Activated naive CD8-positive, alpha-beta T cell treated with anti-CD3 and anti-CD28 coated beads, Interleukin-2, amount 10 ng/mL, durations not matched to agents 7 days and 5 days (primary cell): Measurements from ENCODE around the gene MYH15. TPM values are rescaled to one million over a fixed set of nuclear protein-coding genes. Genes with fewer than 3 reads are reported as not detected.

ENCODE experiments used
- ATAC-seq: fragments of 150-1000 bp; cut with Tn5 transposase; one replicate; pipeline ENCODE4 v1.10.0; 2021; ENCODE audit warnings: low read depth, moderate library complexity
- POLR2A ChIA-PET: fragments of 350-600 bp; sonication (Branson Sonifier 250); formaldehyde crosslinking; loops from one replicate; lab custom pipeline; 2021; ENCODE audit warnings: antibody characterized with exemption; lab: Charles Lee
- DNase-seq: peaks from one replicate; pipeline ENCODE4 v3.0.0; 2021
- H3K27ac Mint-ChIP-seq: one replicate; pipeline ENCODE4 v1.8.0; 2022; ENCODE audit warnings: mild to moderate bottlenecking, mixed read lengths
- H3K27me3 Mint-ChIP-seq: one replicate; pipeline ENCODE4 v1.8.0; 2022; ENCODE audit warnings: mild to moderate bottlenecking, moderate library complexity, mixed read lengths
- H3K36me3 Mint-ChIP-seq: one replicate; pipeline ENCODE4 v1.8.0; 2021; ENCODE audit warnings: mild to moderate bottlenecking, mixed read lengths
- H3K4me1 Mint-ChIP-seq: one replicate; pipeline ENCODE4 v1.8.0; 2021; ENCODE audit warnings: mixed read lengths
- H3K4me3 Mint-ChIP-seq: one replicate; pipeline ENCODE4 v1.8.0; 2022; ENCODE audit warnings: mild to moderate bottlenecking, moderate library complexity, mixed read lengths
- H3K9me3 Mint-ChIP-seq: one replicate; pipeline ENCODE4 v1.8.0; 2021; ENCODE audit warnings: mixed read lengths
- total RNA-seq, 2 experiments: library from RNA; stranded (reverse); gene quantifications; one replicate each; pipeline ENCODE4 v1.2.3, GENCODE V29; 2021

MYH15 gene
- total RNA-seq, 2 experiments from 2014 or later = 0.17 to 0.26 TPM

DNA sequence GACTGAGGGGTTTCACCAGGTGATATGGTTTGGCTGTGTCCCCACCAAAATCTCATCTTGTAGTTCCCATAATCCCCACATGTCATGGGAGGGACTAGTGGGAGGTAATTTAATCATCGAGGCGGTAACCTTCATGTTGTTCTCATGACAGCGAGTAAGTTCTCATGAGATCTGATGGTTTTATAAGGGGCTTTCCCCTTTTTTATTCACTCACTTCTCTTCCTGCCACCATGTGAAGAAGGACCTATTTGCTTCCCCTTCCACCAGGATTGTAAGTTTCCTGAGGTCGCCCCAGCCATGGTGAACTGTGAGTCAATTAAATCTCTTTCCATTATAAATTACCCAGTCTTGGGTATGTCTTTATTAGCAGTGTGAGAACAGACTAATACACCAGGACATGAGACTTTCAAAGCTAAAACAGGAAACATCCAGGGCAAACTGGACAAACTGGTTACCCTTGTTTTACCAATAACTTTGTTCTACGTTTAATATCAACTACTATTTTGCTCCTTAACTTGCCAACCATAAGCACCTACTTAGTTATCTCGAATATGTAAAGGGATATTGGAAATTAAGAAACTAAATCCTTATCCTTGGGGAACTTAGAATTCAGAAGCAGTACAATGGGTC is 98.2 kb downstream of the MYH15 start:
- ATAC-seq (no peak), DNase-seq (no peak)
- H3K27ac Mint-ChIP-seq = no peak overlapping the region
- H3K4me3 Mint-ChIP-seq = no peak overlapping the region
- H3K36me3 Mint-ChIP-seq = no peaks in the 10 kb centered on the region
- peaks cover 8% of the 10 kb centered on the region for H3K27me3 Mint-ChIP-seq
- H3K9me3 Mint-ChIP-seq = no peaks in the 10 kb centered on the region
- H3K4me1 Mint-ChIP-seq = no peaks in the 10 kb centered on the region
- POLR2A ChIA-PET = no interaction called here

- ATAC-seq (no peak), DNase-seq (no peak)
- Mint-ChIP-seq H3K27ac (no peak overlapping the region), H3K4me3 (no peak overlapping the region), H3K9me3 (no peaks in the 10 kb centered on the region), H3K36me3 (no peaks in the 10 kb centered on the region), H3K27me3 (peaks cover 8% of the 10 kb centered on the region), H3K4me1 (peaks cover 9% of the 10 kb centered on the region)
- POLR2A ChIA-PET = no interaction called here
Observed at GRCh38 chr3:108410531-108410984, 99.8 kb downstream of the MYH15 start.

GRCh38 chr3:108409800-108410178 is 100.6 kb downstream of the MYH15 start:
- H3K36me3 Mint-ChIP-seq = no peaks in the 10 kb centered on the region
- H3K4me1 Mint-ChIP-seq = peaks cover 9% of the 10 kb centered on the region
- DNase-seq (no peak), ATAC-seq (no peak)
- H3K4me3 Mint-ChIP-seq = no peak overlapping the region
- POLR2A ChIA-PET = interaction anchor here (0.7 to 0.9 kb wide), 2 partner anchors 8 to 213 kb away, joined by 3 read pairs; no protein-coding TSS in a partner anchor
- no peaks in the 10 kb centered on the region for H3K9me3 Mint-ChIP-seq
- peaks cover 8% of the 10 kb centered on the region for H3K27me3 Mint-ChIP-seq
- H3K27ac Mint-ChIP-seq = no peak overlapping the region

- Mint-ChIP-seq H3K4me1 (peaks cover 9% of the 10 kb centered on the region), H3K4me3 (no peak overlapping the region), H3K27ac (no peak overlapping the region), H3K36me3 (no peaks in the 10 kb centered on the region), H3K9me3 (no peaks in the 10 kb centered on the region), H3K27me3 (peaks cover 6% of the 10 kb centered on the region)
- no peak for DNase-seq
- no peak for ATAC-seq
- POLR2A ChIA-PET = interaction anchor here (0.7 to 0.9 kb wide), 2 partner anchors 9 to 212 kb away, joined by 3 read pairs; no protein-coding TSS in a partner anchor
Observed at GRCh38 chr3:108408883-108409799, 101.3 kb downstream of the MYH15 start.

- Mint-ChIP-seq H3K4me3 (no peak overlapping the region), H3K4me1 (peaks cover 9% of the 10 kb centered on the region), H3K27ac (no peak overlapping the region), H3K27me3 (peaks cover 6% of the 10 kb centered on the region), H3K9me3 (no peaks in the 10 kb centered on the region), H3K36me3 (no peaks in the 10 kb centered on the region)
- ATAC-seq = no peak
- DNase-seq = no peak
- POLR2A ChIA-PET = no interaction called here
Observed at GRCh38 chr3:108407886-108408285, 102.5 kb downstream of the MYH15 start.

DNA sequence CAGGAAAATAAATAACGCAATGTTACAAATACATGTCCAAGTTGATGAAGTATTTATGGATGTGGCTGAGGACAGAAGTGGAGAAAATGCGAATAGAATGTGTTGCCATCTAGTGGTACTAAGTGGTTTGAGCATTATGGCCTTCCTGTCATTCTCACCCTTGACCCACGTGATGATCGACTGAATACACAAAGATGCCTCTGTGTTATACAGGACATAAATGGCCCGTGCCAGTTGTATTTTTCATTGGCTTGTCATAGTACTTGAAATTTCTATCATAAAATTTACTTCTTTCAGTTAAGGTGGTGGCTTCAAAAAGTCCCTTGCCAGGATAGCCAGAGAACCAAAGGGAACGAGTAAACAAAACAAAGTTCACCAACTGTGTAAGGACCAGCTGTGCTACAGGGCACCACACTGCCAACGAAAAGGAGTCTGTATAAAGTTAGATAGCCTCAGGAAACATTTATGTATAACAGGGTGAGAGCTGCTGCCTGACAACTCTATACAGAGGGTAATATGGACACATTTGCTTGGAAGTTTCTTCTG is 103.7 kb downstream of the MYH15 start:
- ATAC-seq (peak; percentile 93), DNase-seq (no peak)
- Mint-ChIP-seq H3K4me1 (peaks cover 9% of the 10 kb centered on the region), H3K27me3 (no peaks in the 10 kb centered on the region), H3K4me3 (no peak overlapping the region), H3K9me3 (no peaks in the 10 kb centered on the region), H3K36me3 (no peaks in the 10 kb centered on the region), H3K27ac (no peak overlapping the region)
- POLR2A ChIA-PET = interaction anchor here (2.3 kb wide), 1 partner anchor 184 kb away, joined by 5 read pairs; the partner anchor contains the start of gene IFT57

- Mint-ChIP-seq H3K9me3 (no peaks in the 10 kb centered on the region), H3K27me3 (no peaks in the 10 kb centered on the region), H3K4me1 (peaks cover 9% of the 10 kb centered on the region), H3K36me3 (no peaks in the 10 kb centered on the region), H3K27ac (no peak overlapping the region), H3K4me3 (no peak overlapping the region)
- POLR2A ChIA-PET = interaction anchor here (1.5 to 2.3 kb wide), 2 partner anchors 183 to 281 kb away, joined by 5 read pairs; partner anchors contain the start of gene IFT57
- DNase-seq = no peak
- ATAC-seq = peak; percentile 17
Observed at GRCh38 chr3:108406063-108406660, 104.2 kb downstream of the MYH15 start.

- Mint-ChIP-seq H3K27me3 (no peaks in the 10 kb centered on the region), H3K9me3 (peaks cover 7% of the 10 kb centered on the region), H3K4me1 (peaks cover 9% of the 10 kb centered on the region), H3K4me3 (no peak overlapping the region), H3K27ac (no peak overlapping the region), H3K36me3 (peaks cover 8% of the 10 kb centered on the region)
- POLR2A ChIA-PET = no interaction called here
- ATAC-seq (no peak), DNase-seq (no peak)
Observed at GRCh38 chr3:108404368-108404767, 106.0 kb downstream of the MYH15 start.

DNA sequence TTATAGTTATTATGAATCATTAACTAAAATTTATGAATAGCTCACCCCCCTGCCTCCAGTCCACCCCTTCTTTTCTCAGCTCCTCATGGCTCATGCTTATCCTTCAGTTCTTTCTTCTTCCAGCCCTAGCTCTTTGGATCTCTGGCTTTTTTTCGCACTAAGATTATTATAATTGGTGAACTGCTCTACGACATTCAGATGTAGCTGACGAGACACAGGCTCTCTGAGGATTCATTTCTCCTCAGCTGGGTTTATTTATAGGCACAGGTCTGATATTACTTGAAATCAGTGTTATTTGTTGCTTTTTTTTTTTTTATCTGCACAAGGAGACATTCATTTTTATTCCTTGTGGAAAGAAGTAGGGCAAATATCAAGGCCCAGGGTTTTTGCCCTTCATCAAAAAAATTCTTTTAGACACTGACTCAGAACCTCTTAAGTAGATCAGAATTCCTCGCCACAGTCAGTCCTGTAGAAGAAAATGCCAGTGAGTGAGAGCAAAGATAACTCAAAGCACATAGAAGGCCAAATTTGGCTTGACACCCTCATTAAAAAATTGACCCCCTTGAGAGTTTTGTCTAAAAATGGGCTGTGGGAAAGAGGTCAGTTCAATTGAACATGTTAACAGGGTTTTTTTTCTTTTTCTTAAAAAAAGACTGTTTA is 106.6 kb downstream of the MYH15 start:
- POLR2A ChIA-PET = interaction anchor here (0.7 to 1.2 kb wide), 3 partner anchors 105 to 181 kb away, joined by 3 to 4 read pairs (median 3); no protein-coding TSS in a partner anchor
- no peak for DNase-seq
- no peak for ATAC-seq
- Mint-ChIP-seq H3K36me3 (peaks cover 8% of the 10 kb centered on the region), H3K27me3 (no peaks in the 10 kb centered on the region), H3K9me3 (peaks cover 7% of the 10 kb centered on the region), H3K27ac (no peak overlapping the region), H3K4me3 (no peak overlapping the region), H3K4me1 (peaks cover 9% of the 10 kb centered on the region)

DNA sequence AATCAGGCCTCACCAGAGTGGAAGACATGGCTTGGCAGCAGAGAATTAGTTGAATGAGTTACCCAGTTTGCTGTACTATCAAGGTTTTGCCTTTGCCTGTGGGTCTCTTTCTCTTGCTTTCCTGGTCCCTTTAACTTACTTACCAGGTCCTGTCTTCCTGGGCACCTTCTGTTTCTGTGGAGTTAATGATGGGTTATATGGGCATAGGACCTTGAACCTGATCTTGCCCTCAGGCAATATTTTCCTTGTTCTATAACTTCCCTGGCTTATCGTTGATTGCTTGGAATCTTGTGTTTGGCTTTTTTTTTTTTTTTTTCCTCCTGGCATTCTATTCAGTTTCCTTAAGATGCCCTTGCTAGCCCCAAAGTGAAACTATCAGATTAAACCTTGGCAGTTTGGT is 107.2 kb downstream of the MYH15 start:
- H3K27me3 Mint-ChIP-seq = no peaks in the 10 kb centered on the region
- H3K4me3 Mint-ChIP-seq = no peak overlapping the region
- no peak overlapping the region for H3K27ac Mint-ChIP-seq
- H3K4me1 Mint-ChIP-seq = peaks cover 9% of the 10 kb centered on the region
- no peak for ATAC-seq
- H3K36me3 Mint-ChIP-seq = peaks cover 8% of the 10 kb centered on the region
- no peak for DNase-seq
- peaks cover 7% of the 10 kb centered on the region for H3K9me3 Mint-ChIP-seq
- POLR2A ChIA-PET = interaction anchor here (0.7 to 1.2 kb wide), 3 partner anchors 104 to 180 kb away, joined by 3 to 4 read pairs (median 3); no protein-coding TSS in a partner anchor

DNA sequence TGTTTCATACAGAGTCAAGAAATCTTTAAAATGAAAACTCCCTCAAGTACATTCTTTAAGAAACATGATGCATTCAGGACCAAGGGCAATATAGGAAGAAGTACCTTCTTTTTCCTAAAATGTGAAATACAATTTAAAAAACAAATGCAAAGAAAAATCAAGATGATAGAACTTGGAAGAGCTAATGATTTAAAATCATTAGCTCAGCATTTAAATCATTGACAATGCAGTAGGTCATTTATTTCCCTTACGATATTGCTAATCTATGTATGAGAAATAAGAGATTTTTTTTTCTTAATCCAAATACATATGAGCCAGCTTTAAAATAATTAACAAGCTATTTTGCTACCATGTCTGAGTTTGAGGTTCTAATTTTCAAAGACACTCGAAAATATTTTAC is 108.6 kb downstream of the MYH15 start:
- POLR2A ChIA-PET = no interaction called here

DNA sequence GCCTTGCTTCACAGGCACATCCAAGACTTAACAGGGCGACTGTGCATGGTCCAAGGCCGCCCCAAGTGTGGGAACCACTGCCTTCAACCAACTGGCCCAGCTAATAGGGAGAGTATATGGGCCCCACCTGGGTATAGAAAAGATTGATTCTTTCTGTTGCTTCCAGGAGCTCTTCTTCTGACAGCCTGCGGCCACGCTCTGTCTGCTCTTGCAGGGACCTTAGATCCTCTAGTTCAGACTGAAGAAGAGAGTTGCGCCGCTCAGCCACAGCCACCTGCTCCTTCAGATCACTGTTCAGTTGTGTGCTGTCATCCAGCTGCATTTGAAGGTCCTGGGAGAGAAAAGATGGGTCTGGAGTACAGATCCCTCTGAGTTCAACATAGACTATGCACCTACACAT is 111.9 kb downstream of the MYH15 start:
- H3K27ac Mint-ChIP-seq = no peak overlapping the region
- H3K36me3 Mint-ChIP-seq = peaks cover 8% of the 10 kb centered on the region
- ATAC-seq = no peak
- DNase-seq = no peak
- H3K4me1 Mint-ChIP-seq = peaks cover 6% of the 10 kb centered on the region
- H3K4me3 Mint-ChIP-seq = no peak overlapping the region
- POLR2A ChIA-PET = no interaction called here
- peaks cover 7% of the 10 kb centered on the region for H3K9me3 Mint-ChIP-seq
- peaks cover 4% of the 10 kb centered on the region for H3K27me3 Mint-ChIP-seq

More for the DNA sequence above, 108.6 kb downstream of the MYH15 start:
- ATAC-seq (no peak), DNase-seq (no peak)
- peaks cover 4% of the 10 kb centered on the region for H3K27me3 Mint-ChIP-seq
- H3K9me3 Mint-ChIP-seq = peaks cover 7% of the 10 kb centered on the region
- H3K4me3 Mint-ChIP-seq = no peak overlapping the region
- H3K27ac Mint-ChIP-seq = no peak overlapping the region
- peaks cover 10% of the 10 kb centered on the region for H3K4me1 Mint-ChIP-seq
- H3K36me3 Mint-ChIP-seq = peaks cover 8% of the 10 kb centered on the region
